GM18858 (cell line): Measurements from ENCODE around the gene ZDHHC24.
"Not testable (repeated sequence)": the region's sequence is repeated elsewhere in the genome, so short reads cannot be mapped to it uniquely, and the experiment has no call there.

Source experiments
- ATAC-seq: cut with Tn5 transposase; IDR thresholded peaks from one replicate; pipeline ENCODE4 v1.9.1; 2021; ENCODE audit not compliant: unreplicated experiment

The ZDHHC24 gene

GRCh38 chr11:66546966-66547661 lies 1.3 kb upstream of the ZDHHC24 start:
- no peak for ATAC-seq

DNA sequence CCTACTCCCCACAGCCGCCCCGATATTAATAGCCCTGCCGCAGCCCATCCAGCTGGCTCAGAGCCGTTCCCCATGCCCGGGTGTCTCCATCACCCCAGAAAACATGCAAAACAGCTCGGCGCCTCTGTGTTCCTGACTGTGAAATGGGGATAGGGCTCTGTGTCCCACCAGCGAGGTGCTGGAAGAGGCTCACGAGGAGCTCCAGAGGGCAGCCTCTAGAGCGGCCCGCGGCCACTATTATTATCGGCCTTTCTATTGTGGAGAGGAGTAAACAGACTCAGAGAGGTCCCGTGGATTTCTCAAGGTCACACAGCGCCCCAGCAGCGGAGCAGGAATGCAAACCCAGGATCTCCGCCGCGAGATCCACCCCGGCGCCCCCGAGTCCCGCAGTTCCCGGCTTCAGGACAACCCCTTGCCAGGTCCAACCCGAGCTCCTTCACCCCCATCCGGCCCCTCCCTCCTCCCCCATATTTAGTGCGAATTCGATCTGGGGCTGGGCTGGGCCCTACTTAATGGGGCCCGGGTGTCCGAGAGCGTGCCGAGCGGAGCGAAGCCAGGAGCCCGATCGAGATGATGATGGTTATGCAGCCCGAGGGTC lies 619 bp upstream of the ZDHHC24 start, which contains the start of gene ACTN3:
Gene ACTN3, plus strand, starts transcription at position 536 of the 598 bp plus-strand sequence. Its CDS starts 35 bp downstream, at position 571.
- no peak for ATAC-seq

GRCh38 chr11:66544952-66545351 lies 896 bp downstream of the ZDHHC24 start:
- not testable (repeated sequence) for ATAC-seq

DNA sequence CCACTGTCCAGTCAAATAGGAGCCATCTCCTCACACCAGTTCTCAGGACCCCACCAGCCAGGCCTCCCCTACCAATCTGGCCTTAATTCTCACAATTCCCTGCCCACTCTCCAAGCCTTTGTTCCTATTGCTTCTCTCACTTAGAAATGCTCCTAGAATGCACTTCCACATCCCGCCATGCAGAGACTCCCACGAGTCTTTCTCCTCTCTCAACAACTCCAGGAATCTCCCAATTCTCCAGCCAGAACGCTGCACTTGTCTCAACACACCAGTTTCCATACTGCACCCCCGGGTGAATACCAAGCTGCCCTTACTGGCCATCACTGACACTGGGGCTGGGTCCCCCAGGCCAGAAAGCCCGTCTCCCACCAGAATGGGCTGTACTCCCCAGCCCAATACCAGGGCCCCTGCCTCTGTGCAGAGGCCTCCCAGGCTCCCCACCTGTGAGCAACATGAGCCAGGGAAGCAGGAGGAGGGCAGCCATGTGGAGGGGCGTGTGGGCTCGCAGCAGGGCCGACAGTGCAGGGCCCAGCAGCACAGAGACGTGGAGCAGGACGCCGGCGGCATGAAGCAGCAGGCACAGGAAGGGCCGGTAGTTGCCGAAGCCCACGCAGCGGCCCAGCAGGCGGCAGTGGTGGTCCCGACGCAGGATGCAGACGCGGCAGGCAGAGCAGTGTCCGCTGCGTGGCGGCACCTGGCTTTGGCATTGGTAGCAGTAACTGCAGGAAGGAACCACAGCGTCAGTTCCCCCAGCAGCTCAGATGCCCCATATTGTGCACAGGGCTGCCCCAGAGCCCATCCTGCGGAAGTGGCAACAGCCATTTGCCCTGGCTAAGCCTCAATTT lies 2.4 kb downstream of the ZDHHC24 start:
- ATAC-seq = no peak

GRCh38 chr11:66542362-66542761 lies 3.5 kb downstream of the ZDHHC24 start:
- no peak for ATAC-seq

DNA sequence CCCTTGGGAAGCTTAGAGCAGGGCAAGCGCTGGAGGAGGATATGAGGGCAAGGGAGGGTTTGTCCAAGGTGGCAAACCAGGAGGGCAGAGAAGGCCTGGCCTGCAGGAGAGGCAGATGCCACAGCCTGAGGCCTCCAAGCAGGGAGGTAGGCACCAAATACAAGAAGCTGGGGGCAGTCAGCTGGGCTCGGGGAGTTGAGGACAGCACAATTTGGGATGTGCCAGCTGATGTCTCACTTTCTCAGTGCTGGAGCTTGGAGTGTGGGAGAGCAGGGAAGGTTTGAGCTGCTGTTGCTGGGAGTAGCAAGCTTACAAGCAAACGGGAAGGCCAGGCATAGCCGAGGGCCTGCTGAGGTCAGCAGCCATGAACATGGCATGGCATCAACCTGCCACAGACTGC lies 4.0 kb downstream of the ZDHHC24 start:
- ATAC-seq = no peak

GRCh38 chr11:66540598-66540997 lies 5.2 kb downstream of the ZDHHC24 start:
- not testable (repeated sequence) for ATAC-seq

GRCh38 chr11:66539870-66540213 lies 6.0 kb downstream of the ZDHHC24 start:
- ATAC-seq = no peak

DNA sequence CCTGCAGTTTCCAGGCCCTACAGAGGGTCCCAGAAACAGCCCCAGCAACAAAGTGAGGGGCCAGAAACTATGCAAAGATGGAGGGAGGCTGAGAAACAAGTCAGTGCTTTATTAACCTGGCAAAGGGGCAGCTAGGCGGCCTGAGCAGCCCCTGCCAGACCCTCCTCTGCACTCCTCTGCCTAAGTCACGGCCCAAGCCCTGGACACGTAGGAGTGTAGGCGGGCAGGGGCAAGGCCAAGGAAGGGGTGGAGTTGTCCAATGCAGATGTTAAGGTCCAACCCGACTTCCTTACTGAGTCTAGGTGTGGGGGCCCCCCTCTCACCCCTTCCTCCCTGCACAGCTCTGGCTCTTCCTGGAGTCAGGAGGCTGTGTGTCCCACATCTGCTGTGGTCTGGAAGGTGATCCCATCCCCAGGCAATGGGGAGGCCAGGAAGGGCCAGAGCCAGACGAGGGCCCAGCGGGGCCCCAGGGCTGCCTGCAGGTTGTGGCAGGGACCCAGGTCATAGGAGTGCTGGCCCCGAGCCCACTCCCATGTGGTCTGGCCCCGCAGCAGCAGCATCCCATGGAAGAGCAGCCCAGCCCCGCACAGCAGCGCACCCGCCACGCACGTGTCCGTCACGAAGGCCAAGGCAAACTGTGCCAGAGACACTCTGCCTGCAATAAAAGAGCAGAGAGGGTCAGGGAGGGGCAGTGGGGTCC lies 6.5 kb downstream of the ZDHHC24 start:
- no peak for ATAC-seq

DNA sequence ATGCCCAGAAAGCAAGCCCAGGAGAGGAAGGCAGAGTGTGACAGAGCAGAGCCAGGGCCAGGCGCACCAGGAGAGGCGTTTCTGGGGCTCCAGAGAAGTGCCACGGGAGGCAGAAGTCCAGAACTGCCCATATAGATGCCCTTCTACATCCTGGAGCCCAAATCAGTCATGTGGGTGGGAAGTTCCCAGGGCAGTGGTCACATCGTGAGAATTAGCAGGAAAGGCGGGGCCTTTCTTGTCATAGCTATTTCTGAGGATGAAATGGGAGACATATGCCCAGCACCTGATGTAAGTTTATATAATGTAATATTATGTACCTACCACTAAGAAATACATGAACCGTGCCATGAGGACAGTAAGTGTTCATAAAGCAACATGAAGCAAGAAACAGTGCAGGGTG lies 13.1 kb downstream of the ZDHHC24 start:
- ATAC-seq = no peak

- ATAC-seq = no peak
These were observed 14.0 kb downstream of the ZDHHC24 start for GRCh38 chr11:66531841-66532240.

DNA sequence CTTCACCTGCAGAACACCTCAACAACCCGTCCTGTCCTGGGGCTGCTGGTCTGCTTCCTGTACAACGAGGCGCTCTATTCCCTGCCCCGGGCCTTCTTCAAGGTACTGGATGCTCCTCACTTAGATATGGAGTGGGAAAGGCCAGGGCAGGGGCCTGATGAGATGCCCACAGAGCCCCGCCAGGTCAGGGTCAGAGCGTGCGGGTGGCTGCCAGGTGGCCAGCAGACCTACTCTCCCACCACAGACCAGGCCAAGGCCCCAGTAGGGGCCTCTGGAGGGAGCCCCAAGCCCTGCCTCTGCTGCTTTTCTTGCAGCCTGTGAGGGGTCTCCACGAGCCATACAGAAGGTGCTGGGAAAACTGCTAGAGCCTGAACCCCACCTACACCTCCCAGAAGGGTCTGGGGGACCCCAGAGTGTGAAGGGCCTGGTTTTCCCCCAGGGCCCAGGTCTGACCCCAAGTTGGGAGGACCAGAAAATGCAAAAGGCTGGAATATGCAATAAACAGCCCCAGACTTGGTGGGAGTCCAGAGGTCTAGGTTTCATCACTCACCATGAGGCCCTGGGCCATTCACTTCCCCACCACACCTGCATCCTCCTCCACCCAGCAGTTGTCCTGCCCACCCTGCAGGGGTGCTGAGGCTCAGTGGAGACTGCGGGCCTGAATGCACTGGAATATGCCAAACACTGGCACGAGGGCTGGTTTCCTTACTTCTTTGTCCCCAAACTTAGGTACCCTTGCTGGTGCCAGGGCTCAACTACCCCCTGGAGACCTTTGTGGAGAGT lies 14.7 kb downstream of the ZDHHC24 start:
- ATAC-seq = no peak

GRCh38 chr11:66529655-66530054 lies 16.2 kb downstream of the ZDHHC24 start:
- no peak for ATAC-seq

DNA sequence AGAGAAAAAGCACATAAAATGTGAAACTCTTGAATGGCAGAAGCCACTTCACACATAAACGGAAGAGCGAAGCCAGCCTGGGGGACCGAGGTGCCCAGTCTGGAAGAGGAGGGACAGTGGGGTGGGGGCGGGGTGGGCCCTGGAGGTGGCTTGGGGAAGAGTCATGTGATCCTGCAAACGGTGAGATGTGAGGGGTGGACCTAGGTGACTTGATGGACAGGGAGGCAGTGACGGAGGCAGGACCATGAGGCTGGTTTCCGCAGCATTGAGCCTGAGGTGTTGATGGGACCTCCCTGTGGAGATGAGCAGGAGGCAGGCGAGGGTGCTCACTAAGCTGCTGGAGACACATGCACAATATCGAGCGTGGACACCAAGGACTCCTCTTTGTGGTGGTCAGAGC lies 16.8 kb downstream of the ZDHHC24 start:
- no peak for ATAC-seq

DNA sequence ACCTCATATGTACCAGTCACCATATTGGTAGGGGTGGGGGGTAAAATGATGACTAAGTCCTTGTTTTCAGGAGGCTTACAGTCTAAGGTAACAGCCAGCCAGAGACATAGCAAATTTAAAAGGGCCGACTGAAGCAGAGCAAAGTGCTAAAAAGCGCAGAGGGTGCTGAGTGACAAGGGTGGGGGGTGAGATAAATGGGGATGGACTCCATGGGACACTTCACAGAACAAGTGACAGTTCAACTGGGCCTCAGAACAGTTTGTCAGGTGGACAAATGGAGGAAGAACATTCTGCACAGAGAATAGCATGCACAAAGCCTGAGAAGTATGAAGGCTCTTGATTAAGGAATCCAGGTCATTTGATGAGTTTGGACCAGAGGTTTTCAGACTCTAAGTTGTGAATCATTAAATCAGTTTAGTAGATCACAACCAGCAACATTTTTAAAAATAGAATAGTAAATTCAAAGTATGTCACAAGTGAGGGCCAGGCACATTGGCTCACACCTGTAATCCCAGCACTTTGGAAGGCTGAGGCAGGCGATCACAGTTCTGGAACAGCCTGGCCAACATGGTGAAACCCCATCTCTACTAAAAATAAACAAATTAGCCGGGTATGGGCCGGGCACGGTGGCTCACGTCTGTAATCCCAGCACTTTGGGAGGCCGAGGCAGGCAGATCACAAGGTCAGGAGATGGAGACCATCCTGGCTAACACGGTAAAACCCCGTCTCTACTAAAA lies 21.4 kb downstream of the ZDHHC24 start:
- no peak for ATAC-seq

- no peak for ATAC-seq
These were observed 22.2 kb downstream of the ZDHHC24 start for GRCh38 chr11:66523611-66524010.

DNA sequence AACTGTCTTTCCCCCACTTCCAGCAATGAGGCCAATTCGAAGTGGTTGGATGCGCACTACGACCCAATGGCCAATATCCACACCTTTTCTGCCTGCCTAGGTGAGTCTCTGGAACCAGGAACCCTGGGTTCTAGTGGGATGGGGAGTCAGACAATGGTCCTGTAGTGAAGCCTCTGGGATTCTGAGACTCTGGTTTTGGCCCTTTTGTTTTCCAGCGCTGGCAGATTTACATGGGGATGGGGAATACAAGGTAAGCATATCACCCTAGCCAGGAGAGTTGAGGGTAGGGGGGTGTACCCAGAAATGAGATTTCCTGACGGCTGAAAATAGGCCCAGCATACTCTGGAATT lies 34.9 kb downstream of the ZDHHC24 start:
- ATAC-seq = no peak

DNA sequence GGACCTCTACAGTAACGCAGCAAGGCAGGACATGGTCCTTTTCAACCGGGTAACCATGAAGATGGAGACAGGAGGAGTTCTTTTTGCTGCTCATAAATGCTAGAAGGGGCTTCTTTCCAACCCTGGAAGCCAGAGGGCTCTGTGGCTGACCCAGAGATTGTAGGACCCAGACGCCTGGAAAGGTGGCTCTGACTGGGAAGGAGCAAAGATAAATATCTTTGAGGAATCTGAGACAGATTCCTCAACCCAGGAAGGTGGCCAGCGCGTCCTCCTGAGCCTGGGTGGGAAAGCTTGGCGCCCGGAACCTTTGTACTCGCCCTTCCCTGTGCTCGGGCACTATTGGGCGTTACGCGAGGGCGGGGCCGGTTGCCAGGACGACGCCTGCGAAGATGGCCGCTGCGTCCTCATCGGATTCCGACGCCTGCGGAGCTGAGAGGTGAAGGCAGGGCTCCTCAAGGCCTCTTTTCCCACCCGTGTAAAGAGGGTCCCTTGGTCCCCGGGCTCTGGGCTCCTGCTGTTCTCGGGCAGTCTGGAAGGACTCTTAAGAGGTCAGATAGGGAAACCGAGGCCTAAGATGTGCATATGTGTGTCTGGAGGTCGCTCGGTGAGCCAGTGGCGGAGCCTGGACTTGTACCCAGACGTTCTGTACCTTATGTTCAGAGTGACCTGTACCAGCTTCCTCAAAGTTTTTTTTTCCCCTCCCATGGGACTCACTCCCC lies 35.4 kb downstream of the ZDHHC24 start, which contains the start of gene BBS1:
Gene BBS1, plus strand, starts transcription at position 365 of the 719 bp plus-strand sequence. Its CDS starts 25 bp downstream, at position 390.
- ATAC-seq = no peak

DNA sequence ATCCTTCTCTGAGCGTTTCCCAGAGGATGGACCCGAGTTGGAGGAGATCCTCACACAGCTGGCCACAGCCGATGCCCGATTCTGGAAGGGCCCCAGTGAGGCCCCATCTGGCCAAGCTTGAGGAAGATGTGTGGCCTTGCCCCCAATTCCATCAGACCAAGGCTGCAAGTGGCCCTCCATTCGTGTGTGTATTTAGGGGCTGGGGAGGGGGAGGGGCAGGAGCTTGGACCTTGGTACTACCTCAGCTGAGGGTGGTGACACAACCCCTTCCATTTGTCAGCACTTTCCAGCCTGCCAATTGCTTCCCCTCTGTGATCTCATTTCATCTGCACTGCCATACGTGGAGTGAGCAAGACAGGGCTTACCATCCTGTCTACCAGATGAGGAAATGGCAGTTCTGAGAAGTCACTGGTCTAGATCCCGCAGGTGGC lies 36.7 kb downstream of the ZDHHC24 start:
- ATAC-seq = no peak
